ENCODE results near the gene LIN37.

Gene LIN37

DNA sequence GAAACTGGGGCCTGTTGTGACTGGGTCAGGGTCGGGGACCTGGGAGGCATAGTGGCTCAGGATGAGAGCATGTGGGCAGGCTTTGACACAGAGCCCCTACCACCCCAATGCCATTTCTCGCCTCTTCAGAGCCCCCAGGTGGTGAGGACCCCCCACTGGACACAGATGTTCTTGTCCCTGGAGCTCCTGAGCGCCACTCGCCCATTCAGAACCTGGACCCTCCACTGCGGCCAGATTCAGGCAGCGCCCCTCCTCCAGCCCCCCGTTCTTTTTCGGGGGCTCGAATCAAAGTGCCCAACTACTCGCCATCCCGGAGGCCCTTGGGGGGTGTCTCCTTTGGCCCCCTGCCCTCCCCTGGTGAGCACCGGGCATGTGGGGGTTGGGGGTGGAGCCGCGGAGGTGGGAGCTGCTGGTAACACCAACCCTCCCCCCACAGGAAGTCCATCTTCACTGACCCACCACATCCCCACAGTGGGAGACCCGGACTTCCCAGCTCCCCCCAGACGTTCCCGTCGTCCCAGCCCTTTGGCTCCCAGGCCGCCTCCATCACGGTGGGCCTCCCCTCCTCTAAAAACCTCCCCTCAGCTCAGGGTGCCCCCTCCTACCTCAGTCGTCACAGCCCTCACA lies 16.5 kb upstream of the LIN37 start:
- H3K4me3 ChIP-seq (ENCODE audit: low read depth, low read length) = no peak overlapping the region
- TF ChIP-seq, protein P1, sequence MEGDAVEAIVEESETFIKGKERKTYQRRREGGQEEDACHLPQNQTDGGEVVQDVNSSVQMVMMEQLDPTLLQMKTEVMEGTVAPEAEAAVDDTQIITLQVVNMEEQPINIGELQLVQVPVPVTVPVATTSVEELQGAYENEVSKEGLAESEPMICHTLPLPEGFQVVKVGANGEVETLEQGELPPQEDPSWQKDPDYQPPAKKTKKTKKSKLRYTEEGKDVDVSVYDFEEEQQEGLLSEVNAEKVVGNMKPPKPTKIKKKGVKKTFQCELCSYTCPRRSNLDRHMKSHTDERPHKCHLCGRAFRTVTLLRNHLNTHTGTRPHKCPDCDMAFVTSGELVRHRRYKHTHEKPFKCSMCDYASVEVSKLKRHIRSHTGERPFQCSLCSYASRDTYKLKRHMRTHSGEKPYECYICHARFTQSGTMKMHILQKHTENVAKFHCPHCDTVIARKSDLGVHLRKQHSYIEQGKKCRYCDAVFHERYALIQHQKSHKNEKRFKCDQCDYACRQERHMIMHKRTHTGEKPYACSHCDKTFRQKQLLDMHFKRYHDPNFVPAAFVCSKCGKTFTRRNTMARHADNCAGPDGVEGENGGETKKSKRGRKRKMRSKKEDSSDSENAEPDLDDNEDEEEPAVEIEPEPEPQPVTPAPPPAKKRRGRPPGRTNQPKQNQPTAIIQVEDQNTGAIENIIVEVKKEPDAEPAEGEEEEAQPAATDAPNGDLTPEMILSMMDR (conservative IDR thresholded peaks at IDR 0.05; ENCODE audit: low read depth, low read length) = no peak
- no peak for DNase-seq (ENCODE audit: low read depth)

DNA sequence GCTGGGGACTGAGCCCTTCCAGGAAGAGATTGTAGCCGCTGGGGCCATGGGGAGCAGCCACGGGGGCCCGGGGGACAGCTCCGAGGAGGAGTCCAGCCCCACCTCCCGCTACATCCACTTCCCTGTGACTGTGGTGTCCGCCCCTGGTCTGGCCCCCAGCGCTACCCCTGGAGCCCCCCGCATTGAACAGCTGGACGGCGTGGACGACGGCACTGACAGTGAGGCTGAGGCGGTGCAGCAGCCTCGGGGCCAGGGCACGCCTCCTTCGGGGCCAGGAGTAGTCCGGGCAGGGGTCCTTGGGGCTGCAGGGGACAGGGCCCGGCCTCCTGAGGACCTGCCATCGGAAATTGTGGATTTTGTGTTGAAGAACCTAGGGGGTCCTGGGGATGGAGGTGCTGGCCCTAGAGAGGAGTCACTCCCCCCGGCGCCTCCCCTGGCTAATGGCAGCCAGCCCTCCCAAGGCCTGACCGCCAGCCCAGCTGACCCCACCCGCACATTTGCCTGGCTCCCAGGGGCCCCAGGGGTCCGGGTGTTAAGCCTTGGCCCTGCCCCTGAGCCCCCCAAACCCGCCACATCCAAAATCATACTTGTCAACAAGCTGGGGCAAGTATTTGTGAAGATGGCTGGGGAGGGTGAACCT lies 15.7 kb upstream of the LIN37 start:
- no peak for DNase-seq (ENCODE audit: low read depth)
- H3K4me3 ChIP-seq (ENCODE audit: low read depth, low read length) = no peak overlapping the region
- TF ChIP-seq, protein P1 (conservative IDR thresholded peaks at IDR 0.05; ENCODE audit: low read depth, low read length) = no peak

DNA sequence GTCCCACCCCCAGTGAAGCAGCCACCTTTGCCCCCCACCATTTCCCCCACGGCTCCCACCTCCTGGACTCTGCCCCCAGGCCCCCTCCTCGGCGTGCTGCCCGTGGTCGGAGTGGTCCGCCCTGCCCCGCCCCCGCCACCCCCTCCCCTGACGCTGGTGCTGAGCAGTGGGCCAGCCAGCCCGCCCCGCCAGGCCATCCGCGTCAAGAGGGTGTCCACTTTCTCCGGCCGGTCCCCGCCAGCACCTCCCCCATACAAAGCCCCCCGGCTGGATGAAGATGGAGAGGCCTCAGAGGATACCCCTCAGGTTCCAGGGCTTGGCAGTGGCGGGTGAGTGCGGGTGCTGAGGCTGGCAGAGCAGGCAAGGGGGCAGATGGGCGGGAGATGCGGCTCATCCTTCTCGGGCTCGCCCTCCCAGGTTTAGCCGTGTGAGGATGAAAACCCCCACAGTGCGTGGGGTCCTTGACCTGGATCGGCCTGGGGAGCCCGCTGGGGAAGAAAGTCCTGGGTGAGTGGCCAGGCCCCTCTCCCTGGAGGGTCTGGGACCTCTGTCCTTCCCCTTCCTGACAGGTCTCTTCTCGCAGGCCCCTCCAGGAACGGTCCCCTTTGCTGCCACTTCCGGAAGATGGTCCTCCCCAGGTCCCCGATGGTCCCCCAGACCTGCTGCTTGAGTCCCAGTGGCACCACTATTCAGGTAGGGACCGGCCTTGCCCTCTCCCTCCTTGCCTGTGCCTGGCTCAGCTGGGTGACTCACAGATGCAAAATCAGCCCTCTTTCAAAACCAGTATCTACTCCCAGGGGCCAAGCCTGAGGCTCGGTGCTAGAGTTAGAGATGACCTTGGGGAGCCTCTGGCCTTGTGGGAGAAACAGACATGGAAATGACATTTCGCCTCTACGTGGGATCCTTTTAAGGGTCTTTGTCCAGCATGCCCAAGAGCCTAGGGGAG lies 14.9 kb upstream of the LIN37 start:
- no peak overlapping the region for H3K4me3 ChIP-seq (ENCODE audit: low read depth, low read length)
- no peak for DNase-seq (ENCODE audit: low read depth)
- TF ChIP-seq, protein P1 (conservative IDR thresholded peaks at IDR 0.05; ENCODE audit: low read depth, low read length) = no peak

DNA sequence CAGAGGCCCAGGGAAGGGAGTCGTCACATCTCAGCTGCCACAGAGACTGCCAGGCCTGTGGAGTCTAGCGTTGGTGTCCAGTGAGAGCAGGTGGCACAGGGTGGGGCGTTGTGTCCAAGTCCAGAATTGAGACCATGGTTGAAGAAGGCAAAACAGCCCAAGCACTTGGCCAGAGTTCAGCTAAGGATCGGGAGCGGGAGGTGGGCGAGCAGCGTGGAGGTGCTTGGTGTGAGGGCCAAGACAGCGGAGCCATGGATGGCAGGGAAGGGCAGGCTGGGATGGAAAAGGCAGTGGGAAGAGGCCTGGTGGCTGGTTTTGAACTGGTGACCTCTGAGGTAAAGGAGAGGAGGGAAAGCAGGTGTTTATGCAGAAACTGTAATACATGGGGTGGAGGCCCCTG lies 14.1 kb upstream of the LIN37 start:
- no peak for DNase-seq (ENCODE audit: low read depth)
- TF ChIP-seq, protein P1 (conservative IDR thresholded peaks at IDR 0.05; ENCODE audit: low read depth, low read length) = no peak
- no peak overlapping the region for H3K4me3 ChIP-seq (ENCODE audit: low read depth, low read length)

DNA sequence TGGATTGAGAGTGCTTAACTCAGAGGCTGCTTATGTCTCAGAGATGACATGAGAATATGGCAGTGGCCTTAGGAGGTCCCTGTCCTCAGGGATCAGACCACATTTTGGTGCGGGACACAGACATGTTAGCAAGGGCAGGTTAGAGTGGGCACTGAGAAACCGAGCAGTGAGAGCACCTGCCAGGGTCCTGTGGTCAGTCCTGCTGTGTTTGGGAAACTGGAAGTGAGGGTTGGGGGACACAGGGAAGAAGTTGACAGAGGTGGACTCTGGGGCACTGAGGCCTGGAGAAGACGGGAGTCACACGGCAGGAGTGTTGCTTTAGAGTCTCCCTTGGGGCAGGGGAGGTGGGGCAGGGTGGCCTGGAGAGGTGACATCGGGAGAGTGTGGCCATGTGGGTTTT lies 13.5 kb upstream of the LIN37 start:
- TF ChIP-seq, protein P1 (conservative IDR thresholded peaks at IDR 0.05; ENCODE audit: low read depth, low read length) = no peak
- H3K4me3 ChIP-seq (ENCODE audit: low read depth, low read length) = no peak overlapping the region
- DNase-seq (ENCODE audit: low read depth) = no peak

DNA sequence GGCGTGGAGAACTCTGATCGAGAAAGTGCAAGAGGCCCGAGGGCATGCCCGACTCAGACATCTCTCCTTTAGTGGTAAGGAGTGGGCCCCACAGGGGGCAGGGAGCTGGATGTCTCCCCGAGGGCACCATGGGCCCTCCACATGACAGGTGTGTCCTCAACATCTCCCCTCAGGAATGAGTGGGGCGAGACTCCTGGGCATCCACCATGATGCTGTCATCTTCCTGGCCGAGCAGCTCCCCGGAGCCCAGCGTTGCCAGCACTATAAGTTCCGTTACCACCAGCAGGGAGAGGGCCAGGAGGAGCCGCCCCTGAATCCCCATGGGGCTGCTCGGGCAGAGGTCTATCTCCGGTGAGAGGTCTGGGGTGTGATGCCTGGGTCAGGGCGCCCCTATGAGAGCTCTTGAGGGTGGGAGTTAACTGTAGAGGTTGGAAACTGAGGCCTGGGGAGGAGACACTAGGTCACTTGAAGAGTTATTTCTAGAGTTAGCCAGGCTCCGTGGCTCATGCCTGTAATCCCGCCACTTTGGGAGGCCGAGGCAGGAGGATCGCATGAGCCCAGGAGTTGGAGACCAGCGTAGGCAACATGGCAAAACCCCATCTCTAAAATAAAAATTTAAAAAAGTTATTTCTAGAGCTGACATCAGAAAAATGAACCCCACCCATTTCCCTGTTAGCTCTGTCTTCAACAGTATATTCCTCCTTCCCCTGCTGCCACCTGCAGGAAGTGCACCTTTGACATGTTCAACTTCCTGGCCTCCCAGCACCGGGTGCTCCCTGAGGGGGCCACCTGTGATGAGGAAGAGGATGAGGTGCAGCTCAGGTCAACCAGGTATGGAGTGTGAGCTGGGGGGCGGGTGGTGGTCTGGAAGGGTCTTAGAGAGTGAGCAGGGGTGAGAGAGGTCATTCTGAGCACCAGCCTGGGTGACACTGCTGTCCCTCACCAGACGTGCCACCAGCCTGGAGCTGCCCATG lies 11.2 kb upstream of the LIN37 start:
- TF ChIP-seq, protein P1 (conservative IDR thresholded peaks at IDR 0.05; ENCODE audit: low read depth, low read length) = peak; percentile 34
- DNase-seq (ENCODE audit: low read depth) = no peak
- no peak overlapping the region for H3K4me3 ChIP-seq (ENCODE audit: low read depth, low read length)
